ENCODE data around the gene SRMS. TPM values are rescaled to one million over a fixed set of nuclear protein-coding genes. Genes with fewer than 3 reads are reported as not detected.
A peak's percentile ranks its signal among the peaks of the same experiment; 100 is the strongest.
"Not testable (repeated sequence)": the region's sequence is repeated elsewhere in the genome, so short reads cannot be mapped to it uniquely, and the experiment has no call there.

The SRMS gene
- polyA plus RNA-seq, 1 donor = not detected

GRCh38 chr20:63525185-63525584 is 22.4 kb downstream of the SRMS start:
- no peak for DNase-seq (ENCODE audit: low read depth)

- no peak for DNase-seq (ENCODE audit: low read depth)
These were observed 24.5 kb downstream of the SRMS start for GRCh38 chr20:63522981-63523611.

GRCh38 chr20:63522091-63522868 is 25.3 kb downstream of the SRMS start:
- DNase-seq (ENCODE audit: low read depth) = no peak

- no peak for DNase-seq (ENCODE audit: low read depth)
These were observed 25.9 kb downstream of the SRMS start for GRCh38 chr20:63521602-63522001.

DNA sequence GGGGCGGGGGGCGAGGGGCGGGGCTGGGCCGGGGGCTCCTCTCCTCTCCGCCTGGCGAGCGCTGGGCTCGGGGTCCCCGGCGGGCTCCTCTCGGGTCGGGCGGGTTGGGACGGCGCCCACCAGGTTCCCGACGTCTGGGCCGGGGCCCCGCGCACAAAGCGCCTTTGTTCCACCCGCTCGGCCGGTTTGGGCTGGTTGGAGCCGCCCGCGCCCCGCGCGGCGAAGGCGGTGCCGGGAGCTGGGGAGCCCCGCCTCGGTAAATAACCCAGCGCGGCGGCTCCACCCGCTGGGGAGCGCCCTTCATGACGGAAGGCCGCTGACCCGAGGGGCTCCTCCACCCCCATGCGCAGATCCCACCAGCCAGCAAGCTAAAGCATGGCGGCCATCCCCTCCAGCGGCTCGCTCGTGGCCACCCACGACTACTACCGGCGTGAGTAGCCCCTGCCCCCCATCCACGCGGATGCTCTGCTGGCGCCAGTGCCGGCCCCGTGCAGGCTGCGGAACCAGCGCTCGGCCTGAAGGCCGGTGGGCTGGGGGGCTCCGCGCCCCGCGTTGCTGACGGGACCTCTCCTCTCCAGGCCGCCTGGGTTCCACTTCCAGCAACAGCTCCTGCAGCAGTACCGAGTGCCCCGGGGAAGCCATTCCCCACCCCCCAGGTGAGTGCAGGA is 26.5 kb downstream of the SRMS start:
- DNase-seq (ENCODE audit: low read depth) = peak; percentile 48

DNA sequence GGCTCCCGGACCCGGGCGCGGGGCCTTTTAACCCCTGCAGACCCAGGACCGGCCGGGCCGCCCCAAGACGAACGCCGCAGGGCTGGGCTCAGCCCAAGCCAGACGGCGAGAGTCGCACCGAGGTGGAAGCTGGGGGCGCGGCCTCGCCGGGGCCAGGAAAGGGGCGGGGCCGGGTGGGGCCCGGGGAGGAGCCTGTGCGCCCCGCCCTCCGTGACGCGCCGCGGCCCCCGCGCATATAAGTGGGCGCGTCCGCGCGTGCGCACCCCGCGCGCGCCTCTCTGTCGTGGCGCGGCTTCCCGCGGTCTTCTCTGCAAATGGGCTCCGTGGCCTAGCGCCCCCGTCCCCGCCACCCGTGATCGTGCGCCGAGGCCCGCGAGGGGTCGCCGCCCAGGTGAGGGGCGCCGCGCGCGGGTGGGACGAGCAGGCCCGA is 27.0 kb downstream of the SRMS start, which contains the start of gene PPDPF:
PPDPF (plus strand) TSS at position 262 of the 430 bp plus-strand sequence. CDS start 544 bp downstream, outside the sequence.
- DNase-seq (ENCODE audit: low read depth) = peak; percentile 31

- no peak for DNase-seq (ENCODE audit: low read depth)
These were observed 27.7 kb downstream of the SRMS start for GRCh38 chr20:63519668-63520503.

- DNase-seq (ENCODE audit: low read depth) = no peak
These were observed 28.4 kb downstream of the SRMS start for GRCh38 chr20:63518946-63519667.

- no peak for DNase-seq (ENCODE audit: low read depth)
These were observed 29.1 kb downstream of the SRMS start for GRCh38 chr20:63518351-63518861.

GRCh38 chr20:63517376-63518309 is 29.9 kb downstream of the SRMS start:
- no peak for DNase-seq (ENCODE audit: low read depth)

- not testable (repeated sequence) for DNase-seq (ENCODE audit: low read depth)
These were observed 33.0 kb downstream of the SRMS start for GRCh38 chr20:63514520-63514919.

- DNase-seq (ENCODE audit: low read depth) = no peak
These were observed 34.3 kb downstream of the SRMS start for GRCh38 chr20:63513207-63513606.

DNA sequence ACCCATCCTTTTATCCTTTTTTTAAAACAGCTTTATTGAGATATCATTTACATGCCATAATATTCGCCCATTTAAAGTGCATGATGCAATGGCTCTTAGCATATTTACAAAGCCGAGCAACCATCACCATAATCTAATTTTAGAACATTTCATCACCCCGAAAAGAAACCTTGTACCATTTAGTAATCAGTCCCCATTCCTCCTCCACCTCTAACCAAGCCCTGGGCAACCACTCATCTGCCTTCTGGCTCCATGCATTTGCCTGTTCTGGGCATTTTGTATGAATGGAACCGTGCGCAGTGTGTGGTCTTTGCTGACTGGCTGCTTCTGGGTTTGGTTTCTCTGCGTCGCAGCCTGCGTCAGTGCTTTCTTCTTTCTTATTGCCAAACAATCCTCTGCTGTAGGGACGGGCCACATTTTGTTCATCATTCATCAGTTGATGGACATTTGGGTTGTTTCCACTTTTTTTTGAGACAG is 38.4 kb downstream of the SRMS start:
- no peak for DNase-seq (ENCODE audit: low read depth)

DNA sequence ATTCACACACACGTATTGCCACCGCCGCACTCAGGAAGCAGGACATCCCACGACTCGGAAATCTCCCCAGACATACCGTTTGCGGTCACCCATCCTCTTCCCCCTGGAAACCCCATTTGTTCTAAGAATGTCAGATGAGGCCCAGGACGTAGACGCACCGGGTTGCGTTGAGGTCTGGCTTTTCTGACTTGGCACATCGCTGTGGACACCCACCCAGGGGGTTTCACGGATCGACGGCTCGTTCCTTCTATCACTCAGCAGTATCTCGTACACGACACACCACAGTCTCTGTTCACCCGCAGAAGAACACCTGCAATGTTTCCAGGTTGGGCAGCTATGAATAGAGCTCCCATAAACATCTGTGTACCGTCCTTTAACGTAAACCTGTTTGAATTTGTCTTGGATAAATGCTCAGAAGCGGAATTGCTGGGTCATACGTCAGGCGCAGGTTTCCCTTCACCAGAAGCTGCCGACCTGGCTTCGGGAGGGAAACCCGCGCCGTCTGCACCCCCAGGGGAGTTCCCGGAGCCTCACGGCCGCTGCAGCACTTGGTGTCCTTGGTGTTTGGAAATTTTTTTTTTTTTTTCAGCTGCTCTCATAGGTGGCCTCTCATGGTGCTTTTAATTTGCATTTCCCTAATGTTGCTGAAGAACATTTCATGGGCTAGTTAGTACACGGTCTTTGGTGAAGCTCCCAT is 39.3 kb downstream of the SRMS start:
- DNase-seq (ENCODE audit: low read depth) = no peak

- DNase-seq (ENCODE audit: low read depth) = no peak
These were observed 40.3 kb downstream of the SRMS start for GRCh38 chr20:63507083-63507743.

DNA sequence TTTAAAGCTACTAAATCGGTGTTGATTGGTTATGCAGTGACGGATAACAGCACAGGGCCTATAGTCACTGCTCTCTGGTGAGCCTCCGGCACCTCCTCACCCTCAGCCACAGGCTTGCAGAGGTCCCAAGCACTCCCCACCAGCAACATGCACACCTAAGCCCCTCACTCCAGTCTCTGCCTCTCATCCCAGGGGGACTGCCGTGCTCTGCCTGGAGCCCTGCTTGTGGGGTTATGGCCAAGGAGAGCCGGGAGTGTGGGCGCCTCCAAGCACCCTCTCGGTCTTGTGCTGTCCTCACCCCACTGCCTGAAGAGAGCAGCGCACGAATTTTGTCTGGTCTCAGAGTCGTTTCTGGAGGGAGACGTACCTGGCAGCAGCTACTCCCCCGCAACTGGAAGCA is 41.8 kb downstream of the SRMS start:
- DNase-seq (ENCODE audit: low read depth) = no peak

GRCh38 chr20:63505281-63505680 is 42.3 kb downstream of the SRMS start:
- DNase-seq (ENCODE audit: low read depth) = no peak

GRCh38 chr20:63504642-63505041 is 42.9 kb downstream of the SRMS start:
- DNase-seq (ENCODE audit: low read depth) = no peak

Data from forelimb muscle (tissue), 1 donor.